ENCODE data around the gene SIPA1. TPM values are rescaled to one million over a fixed set of nuclear protein-coding genes. Genes with fewer than 3 reads are reported as not detected.

Gene SIPA1
- total and polyA plus RNA-seq, 9 of the 15 experiments (the other 6 are each of a cell fraction or from before 2014, with no cell fraction given) = 0.25 to 85.8 (median 16.8) TPM

DNA sequence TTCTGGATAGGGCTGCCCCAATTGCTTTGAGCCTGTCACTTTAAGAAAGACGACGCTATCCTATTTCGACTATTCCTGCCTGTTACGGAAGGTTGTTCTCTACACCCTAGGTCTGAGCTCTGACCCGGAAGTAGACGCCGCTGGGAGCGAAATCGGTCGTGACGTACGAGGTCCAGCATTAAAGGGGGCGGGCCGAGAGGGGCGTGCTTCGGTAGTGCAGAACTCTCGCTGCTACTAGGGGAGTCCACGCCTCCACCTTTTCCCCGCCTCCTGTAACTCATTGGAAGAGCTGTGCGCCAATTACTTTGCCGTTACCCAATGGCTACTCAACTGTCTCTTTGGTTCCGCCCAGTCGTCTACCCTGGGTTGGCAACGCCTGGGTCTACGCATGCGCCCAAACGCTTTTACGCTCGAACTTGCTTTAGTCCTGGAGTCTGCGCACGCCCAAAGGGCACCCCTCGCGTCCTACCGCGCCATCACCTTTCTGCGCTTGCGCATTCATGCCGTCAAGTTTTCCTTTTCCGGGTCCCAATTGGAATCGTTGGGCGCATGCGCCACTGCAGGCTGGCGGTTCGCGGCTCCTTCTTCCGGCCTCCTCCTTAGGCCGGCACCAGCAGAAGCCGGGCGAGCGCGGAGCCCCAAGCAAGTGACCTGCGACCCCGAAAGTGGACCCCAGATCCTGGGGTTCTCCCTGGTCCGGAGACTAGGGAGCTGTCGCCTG is 22.5 kb upstream of the SIPA1 start, which contains the start of gene PCNX3:
Gene PCNX3 (plus strand): TSS at position 548 of the 721 bp plus-strand sequence. CDS start 536 bp downstream, outside the sequence.
- WGBS (ENCODE audit: insufficient coverage, low coverage, missing lambda C conversion rate) = under 1% methylated on average over 49 of the region's 55 CpGs
- intact Hi-C loops (cut with micrococcal nuclease) = loop anchor here (2.0 kb wide), 1 partner anchor 21 kb away; no protein-coding TSS in a partner anchor
- Histone ChIP-seq H3K9me3 (replicated peaks; ENCODE audit: control insufficient read depth, insufficient read depth, low read depth, low read length) (no peaks in the 10 kb centered on the region), H3K27ac (ENCODE audit: extremely low read depth, low read depth, low read length) (peak within 1 kb of the TSS; percentile 74), H4K20me1 (replicated peaks; ENCODE audit: control insufficient read depth, insufficient read depth, low read length) (no peaks in the 10 kb centered on the region; the same call in 1 of the 2 replicates), H3K36me3 (ENCODE audit: control insufficient read depth, insufficient read depth, low read length) (peaks cover 49% of the 10 kb centered on the region; the same call in 2 of the 3 replicates), H3K4me3 (peak within 1 kb of the TSS; percentile 94), H3K79me2 (ENCODE audit: control insufficient read depth, insufficient read depth, low read length) (peaks cover 65% of the 10 kb centered on the region), H3K27me3 (ENCODE audit: control insufficient read depth in 2 of 2, insufficient read depth in 2 of 2, low read length in 2 of 2) (no peaks in the 10 kb centered on the region), H2AFZ (ENCODE audit: low read depth, low read length) (peak within 1 kb of the TSS; percentile 72), H3K4me1 (replicated peaks in 1 of 2; ENCODE audit: control insufficient read depth in 2 of 2, insufficient read depth in 2 of 2, low read length in 2 of 2) (peaks cover 28 to 78% of the 10 kb centered on the region in 2 experiments), H3K9ac (ENCODE audit: insufficient read depth in 1 of 2, low read depth in 2 of 2, low read length in 2 of 2) (peak within 1 kb of the TSS; percentile 85 to 97), H3K9me1 (ENCODE audit: control insufficient read depth, insufficient read depth, low read length) (no peaks in the 10 kb centered on the region), H3K4me2 (ENCODE audit: insufficient read depth, low read length) (peak within 1 kb of the TSS; percentile 90)
- in situ Hi-C loops (cut with MboI) = no loop called here
- DNase-seq (ENCODE audit: extremely low read depth in 1 of 4, low spot score in 3 of 4) (peak; percentile 97 to 100 (median 99)), ATAC-seq (peak; percentile 91), FAIRE-seq (peak; percentile 100)
- POLR2A ChIA-PET = interaction anchor here (0.6 to 2.0 kb wide), 24 partner anchors 8 to 496 kb away, joined by 3 to 18 read pairs (median 4); partner anchors contain the start of genes AP5B1, KCNK7, MALAT1 and ZNRD2
- CTCF ChIA-PET (ENCODE audit: low intra/inter-chr PET ratio) = no interaction called here
- no TSS peak for BruUV-seq (replicated peaks)
- TF ChIP-seq, protein P1, sequence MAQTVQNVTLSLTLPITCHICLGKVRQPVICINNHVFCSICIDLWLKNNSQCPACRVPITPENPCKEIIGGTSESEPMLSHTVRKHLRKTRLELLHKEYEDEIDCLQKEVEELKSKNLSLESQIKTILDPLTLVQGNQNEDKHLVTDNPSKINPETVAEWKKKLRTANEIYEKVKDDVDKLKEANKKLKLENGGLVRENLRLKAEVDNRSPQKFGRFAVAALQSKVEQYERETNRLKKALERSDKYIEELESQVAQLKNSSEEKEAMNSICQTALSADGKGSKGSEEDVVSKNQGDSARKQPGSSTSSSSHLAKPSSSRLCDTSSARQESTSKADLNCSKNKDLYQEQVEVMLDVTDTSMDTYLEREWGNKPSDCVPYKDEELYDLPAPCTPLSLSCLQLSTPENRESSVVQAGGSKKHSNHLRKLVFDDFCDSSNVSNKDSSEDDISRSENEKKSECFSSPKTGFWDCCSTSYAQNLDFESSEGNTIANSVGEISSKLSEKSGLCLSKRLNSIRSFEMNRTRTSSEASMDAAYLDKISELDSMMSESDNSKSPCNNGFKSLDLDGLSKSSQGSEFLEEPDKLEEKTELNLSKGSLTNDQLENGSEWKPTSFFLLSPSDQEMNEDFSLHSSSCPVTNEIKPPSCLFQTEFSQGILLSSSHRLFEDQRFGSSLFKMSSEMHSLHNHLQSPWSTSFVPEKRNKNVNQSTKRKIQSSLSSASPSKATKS (CRISPR knock-in tag; IDR thresholded peaks at IDR 0.05) = no peak
- peak; percentile 88 for TF ChIP-seq CREB1 (IDR thresholded peaks at IDR 0.05)
- peak; percentile 95 for TF ChIP-seq CREB1 (CRISPR knock-in tag; IDR thresholded peaks at IDR 0.05)
- TF ChIP-seq, protein P2, sequence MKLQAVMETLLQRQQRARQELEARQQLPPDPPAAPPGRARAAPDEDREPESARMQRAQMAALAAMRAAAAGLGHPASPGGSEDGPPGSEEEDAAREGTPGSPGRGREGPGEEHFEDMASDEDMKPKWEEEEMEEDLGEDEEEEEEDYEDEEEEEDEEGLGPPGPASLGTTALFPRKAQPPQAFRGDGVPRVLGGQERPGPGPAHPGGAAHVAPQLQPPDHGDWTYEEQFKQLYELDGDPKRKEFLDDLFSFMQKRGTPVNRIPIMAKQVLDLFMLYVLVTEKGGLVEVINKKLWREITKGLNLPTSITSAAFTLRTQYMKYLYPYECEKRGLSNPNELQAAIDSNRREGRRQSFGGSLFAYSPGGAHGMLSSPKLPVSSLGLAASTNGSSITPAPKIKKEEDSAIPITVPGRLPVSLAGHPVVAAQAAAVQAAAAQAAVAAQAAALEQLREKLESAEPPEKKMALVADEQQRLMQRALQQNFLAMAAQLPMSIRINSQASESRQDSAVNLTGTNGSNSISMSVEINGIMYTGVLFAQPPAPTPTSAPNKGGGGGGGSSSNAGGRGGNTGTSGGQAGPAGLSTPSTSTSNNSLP (IDR thresholded peaks at IDR 0.05; ENCODE audit: borderline replicate concordance, low read depth, low read length) = no peak
- no peak for TF ChIP-seq SAFB (IDR thresholded peaks at IDR 0.05; ENCODE audit: borderline replicate concordance, low read depth, low read length)
- 0 out of 2 replicates have a peak, but pooled peaks have one; percentile 20 for TF ChIP-seq HIVEP1 (CRISPR knock-in tag; IDR thresholded peaks at IDR 0.05)
- TF ChIP-seq, protein P3, sequence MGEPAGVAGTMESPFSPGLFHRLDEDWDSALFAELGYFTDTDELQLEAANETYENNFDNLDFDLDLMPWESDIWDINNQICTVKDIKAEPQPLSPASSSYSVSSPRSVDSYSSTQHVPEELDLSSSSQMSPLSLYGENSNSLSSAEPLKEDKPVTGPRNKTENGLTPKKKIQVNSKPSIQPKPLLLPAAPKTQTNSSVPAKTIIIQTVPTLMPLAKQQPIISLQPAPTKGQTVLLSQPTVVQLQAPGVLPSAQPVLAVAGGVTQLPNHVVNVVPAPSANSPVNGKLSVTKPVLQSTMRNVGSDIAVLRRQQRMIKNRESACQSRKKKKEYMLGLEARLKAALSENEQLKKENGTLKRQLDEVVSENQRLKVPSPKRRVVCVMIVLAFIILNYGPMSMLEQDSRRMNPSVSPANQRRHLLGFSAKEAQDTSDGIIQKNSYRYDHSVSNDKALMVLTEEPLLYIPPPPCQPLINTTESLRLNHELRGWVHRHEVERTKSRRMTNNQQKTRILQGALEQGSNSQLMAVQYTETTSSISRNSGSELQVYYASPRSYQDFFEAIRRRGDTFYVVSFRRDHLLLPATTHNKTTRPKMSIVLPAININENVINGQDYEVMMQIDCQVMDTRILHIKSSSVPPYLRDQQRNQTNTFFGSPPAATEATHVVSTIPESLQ (CRISPR knock-in tag; IDR thresholded peaks at IDR 0.05) = no peak
- no peak for TF ChIP-seq CBFB (CRISPR knock-in tag; IDR thresholded peaks at IDR 0.05)
- TF ChIP-seq DMBX1 (CRISPR knock-in tag; IDR thresholded peaks at IDR 0.05; ENCODE audit: borderline replicate concordance) = no peak
- peak; percentile 89 for TF ChIP-seq L3MBTL2 (IDR thresholded peaks at IDR 0.05)
- TF ChIP-seq SMARCB1 (IDR thresholded peaks at IDR 0.05; ENCODE audit: insufficient read length, low read depth) = no peak
- no peak for TF ChIP-seq POLR2H (tag; IDR thresholded peaks at IDR 0.05; ENCODE audit: low read depth)
- TF ChIP-seq RBM22 (IDR thresholded peaks at IDR 0.05; ENCODE audit: low read depth, low read length, poor library complexity, severe bottlenecking) = no peak
- no peak for TF ChIP-seq NUFIP1 (IDR thresholded peaks at IDR 0.05; ENCODE audit: partially characterized antibody)
- TF ChIP-seq HCFC1 (IDR thresholded peaks at IDR 0.05; ENCODE audit: low read depth, low read length) = peak; percentile 88
